SW 1271 (cell line): Measurements from ENCODE around the gene TCF7L2.
A peak's percentile ranks its signal among the peaks of the same experiment; 100 is the strongest.

Experiments used
- DNase-seq, 2 experiments: peaks; one replicate each; lab custom pipeline; 2025; lab: John Stamatoyannopoulos, UW

Gene TCF7L2

GRCh38 chr10:113126229-113127201, 176.5 kb downstream of the TCF7L2 start:
- DNase-seq: peak in 1 of 2 experiments; percentile 44

GRCh38 chr10:113127261-113127900, 177.3 kb downstream of the TCF7L2 start:
- DNase-seq: no peak

GRCh38 chr10:113127901-113128283, 177.8 kb downstream of the TCF7L2 start:
- DNase-seq: no peak

GRCh38 chr10:113128450-113129070, 178.5 kb downstream of the TCF7L2 start:
- DNase-seq: no peak

- no peak for DNase-seq
Measured at GRCh38 chr10:113129117-113129516, 179.1 kb downstream of the TCF7L2 start.

- DNase-seq: no peak
Measured at GRCh38 chr10:113130014-113130641, 180.1 kb downstream of the TCF7L2 start.

GRCh38 chr10:113131613-113132261, 181.7 kb downstream of the TCF7L2 start:
- no peak for DNase-seq

- no peak for DNase-seq
Measured at GRCh38 chr10:113132591-113133121, 182.6 kb downstream of the TCF7L2 start.

GRCh38 chr10:113133497-113134115, 183.6 kb downstream of the TCF7L2 start:
- DNase-seq: no peak

GRCh38 chr10:113135025-113135424, 185.0 kb downstream of the TCF7L2 start:
- DNase-seq: no peak

- no peak for DNase-seq
Measured at GRCh38 chr10:113137941-113138685, 188.1 kb downstream of the TCF7L2 start.

- DNase-seq: no peak
Measured at GRCh38 chr10:113138937-113139585, 189.0 kb downstream of the TCF7L2 start.

GRCh38 chr10:113139699-113140098, 189.7 kb downstream of the TCF7L2 start:
- DNase-seq: no peak

- DNase-seq: no peak
Measured at GRCh38 chr10:113140143-113141011, 190.3 kb downstream of the TCF7L2 start.

GRCh38 chr10:113142601-113143362, 192.7 kb downstream of the TCF7L2 start:
- no peak for DNase-seq

GRCh38 chr10:113144576-113144975, 194.5 kb downstream of the TCF7L2 start:
- no peak for DNase-seq

- no peak for DNase-seq
Measured at GRCh38 chr10:113148071-113148825, 198.2 kb downstream of the TCF7L2 start.
